ENCODE data around the gene KCNQ1.

GRCh38 chr11:2815762-2816496 lies 371.1 kb downstream of the KCNQ1 start:
- TF ChIP-seq CTCF (IDR thresholded peaks at IDR 0.05) = no peak
- no peak for TF ChIP-seq POLR2A (IDR thresholded peaks at IDR 0.05)

Data from adrenal gland (tissue), 5 donors.